K562 (cell line): ENCODE data around the gene TCEANC. TPM values are rescaled to one million over a fixed set of nuclear protein-coding genes. Genes with fewer than 3 reads are reported as not detected.

Experiments used
- ATAC-seq: fragments of 200-7000 bp; cut with Tn5 transposase; 3 replicates; pipeline ENCODE4 v1.9.1; 2020; ENCODE audit warnings: moderate library complexity
- BruUV-seq: library from RNA; stranded (reverse); fragments of 400-500 nt; replicated peaks from 2 replicates; lab custom pipeline; 2021; lab: Mats Ljungman, UMichigan
- CTCF ChIA-PET: fragments of 300-600 bp; formaldehyde crosslinking; extraction: SDS; loops from one replicate; lab custom pipeline; 2021; ENCODE audit warnings: low intra/inter-chr PET ratio; lab: Yijun Ruan, JAX
- POLR2A ChIA-PET: fragments of 300-600, 350-650 bp; sonication (Branson Sonifier 250); formaldehyde crosslinking; extraction: SDS; loops from one replicate; lab custom pipeline; 2021; ENCODE audit warnings: antibody characterized with exemption, inconsistent platforms; lab: Yijun Ruan, JAX
- DNase-seq, 4 experiments: peaks; one replicate each; pipeline versions ENCODE4 v3.0.0 to v3.0.0-alpha.2; 2011 to 2018; ENCODE audit warnings: low spot score in 3 of 4, mixed read lengths in 3 of 4; ENCODE audit errors: extremely low read depth in 1 of 4
- FAIRE-seq: peaks from 2 replicates; lab custom pipeline; 2011; peaks lifted over from hg19 to GRCh38; lab: Jason Lieb, UNC
- H2AFZ ChIP-seq: 2 replicates; pipeline ENCODE4 v1.6.0; 2011; ENCODE audit warnings: low read depth, low read length, control low read depth, inconsistent platforms
- H3K27ac ChIP-seq: fragments of 200-600 bp; 3 replicates; pipeline ENCODE4 v1.8.0; 2011; ENCODE audit warnings: low read depth, mild to moderate bottlenecking, control low read depth, inconsistent platforms, low read length, moderate library complexity, mixed read lengths; ENCODE audit errors: extremely low read depth
- H3K27me3 ChIP-seq, 2 experiments: fragments of 300-600 bp in 1 of 2; 2 replicates in 1 of 2; 3 replicates in 1 of 2; pipeline versions ENCODE4 v1.6.0 to v1.8.0; 2011; ENCODE audit warnings: inconsistent platforms in 2 of 2, low read length in 2 of 2, mild to moderate bottlenecking in 1 of 2, mixed read lengths in 1 of 2, moderate library complexity in 1 of 2; ENCODE audit not compliant: control insufficient read depth in 2 of 2, insufficient read depth in 2 of 2
- H3K36me3 ChIP-seq: fragments of 300-600 bp; 3 replicates; pipeline ENCODE4 v1.8.0; 2011; ENCODE audit warnings: mild to moderate bottlenecking, low read length, inconsistent platforms; ENCODE audit not compliant: control insufficient read depth, insufficient read depth
- H3K4me1 ChIP-seq, 2 experiments: fragments of 200-600 bp in 1 of 2; replicated peaks in 1 of 2; 2 replicates in 1 of 2; 3 replicates in 1 of 2; pipeline versions ENCODE4 v1.5.1 to v1.8.0; 2011; ENCODE audit warnings: inconsistent platforms in 2 of 2, low read length in 2 of 2, mild to moderate bottlenecking in 1 of 2, mixed read lengths in 1 of 2, moderate library complexity in 1 of 2; ENCODE audit not compliant: control insufficient read depth in 2 of 2, insufficient read depth in 2 of 2
- H3K4me2 ChIP-seq: 2 replicates; pipeline ENCODE4 v1.6.1; 2011; ENCODE audit warnings: low read length, control low read depth, inconsistent platforms, mixed read lengths; ENCODE audit not compliant: insufficient read depth
- H3K4me3 ChIP-seq: fragments of 200-600 bp; sonication (generic), shearing (Covaris generic); 2 replicates; pipeline ENCODE4 v1.5.1; 2016; ENCODE audit warnings: control low read depth, inconsistent platforms
- H3K79me2 ChIP-seq: fragments of 200-600 bp; 3 replicates; pipeline ENCODE4 v1.8.0; 2011; ENCODE audit warnings: low read length, inconsistent platforms; ENCODE audit not compliant: control insufficient read depth, insufficient read depth
- H3K9ac ChIP-seq, 2 experiments: 2 replicates each; pipeline versions ENCODE4 v1.6.0 to v1.6.1; 2011; ENCODE audit warnings: low read depth in 2 of 2, low read length in 2 of 2, control low read depth in 1 of 2, inconsistent platforms in 1 of 2, mild to moderate bottlenecking in 1 of 2, mixed read lengths in 1 of 2; ENCODE audit not compliant: insufficient read depth in 1 of 2
- H3K9me1 ChIP-seq: one replicate; pipeline ENCODE4 v1.6.0; 2011; ENCODE audit warnings: inconsistent platforms, mild to moderate bottlenecking, low read length, moderate library complexity; ENCODE audit not compliant: control insufficient read depth, insufficient read depth
- H3K9me3 ChIP-seq: replicated peaks from 2 replicates; pipeline ENCODE4 v1.5.1; 2011; ENCODE audit warnings: low read depth, low read length, inconsistent platforms; ENCODE audit not compliant: control insufficient read depth, insufficient read depth
- H4K20me1 ChIP-seq: replicated peaks from 2 replicates; pipeline ENCODE4 v1.6.1; 2011; ENCODE audit warnings: low read length, inconsistent platforms, mixed read lengths; ENCODE audit not compliant: control insufficient read depth, insufficient read depth
- CBFA2T2 ChIP-seq: fragments of 450-650 bp; conservative IDR thresholded peaks from 2 replicates; pipeline ENCODE4 v1.6.1; 2017; ENCODE audit warnings: mild to moderate bottlenecking
- CBFA2T3 ChIP-seq: fragments of 450-650 bp; IDR thresholded peaks from 2 replicates; pipeline ENCODE4 v1.6.1; 2017
- CBX3 ChIP-seq, 2 experiments: IDR thresholded peaks; 1 replicate in 1 of 2; 2 replicates in 1 of 2; pipeline ENCODE4 v1.6.1; 2012; ENCODE audit warnings: inconsistent platforms in 2 of 2, low read length in 2 of 2, borderline replicate concordance in 1 of 2, control low read depth in 1 of 2
- FOXA1 ChIP-seq: fragments of 450-650 bp; IDR thresholded peaks from 2 replicates; pipeline ENCODE4 v1.6.1; 2016; ENCODE audit warnings: mild to moderate bottlenecking, borderline replicate concordance
- GTF2A2 ChIP-seq: IDR thresholded peaks from 2 replicates; pipeline ENCODE4 v1.6.1; 2016; ENCODE audit warnings: mild to moderate bottlenecking, missing genetic modification characterization, missing compliant biosample characterization
- NCOR1 ChIP-seq: fragments of 450-650 bp; IDR thresholded peaks from 2 replicates; pipeline ENCODE4 v1.6.1; 2016; ENCODE audit warnings: mild to moderate bottlenecking, moderate library complexity
- TCF3 ChIP-seq: sonication (generic); formaldehyde crosslinking; IDR thresholded peaks from 2 replicates; pipeline ENCODE4 v1.4.0; 2020; ENCODE audit warnings: mild to moderate bottlenecking, missing genetic modification reagents
- TFAP4 ChIP-seq: sonication (generic); formaldehyde crosslinking; IDR thresholded peaks from 2 replicates; pipeline ENCODE4 v1.8.0; 2022; ENCODE audit warnings: missing genetic modification reagents, mild to moderate bottlenecking, moderate library complexity, borderline replicate concordance
- WGBS: fragments of 100-300 bp; shearing (Covaris generic); methylation state at CpG from one replicate; pipeline ENCODE4 v1.1.6; 2016; ENCODE audit warnings: low coverage, mixed read lengths; ENCODE audit not compliant: insufficient coverage; ENCODE audit errors: missing lambda C conversion rate; 5-methylcytosine and 5-hydroxymethylcytosine counted together
- in situ Hi-C: fragments of 300-500 bp; cut with MboI; formaldehyde crosslinking; loops from 4 replicates; pipeline ENCODE4 v1.15.0; 2018; ENCODE audit warnings: inconsistent platforms, mixed read lengths
- intact Hi-C: fragments of 100-400 bp; cut with micrococcal nuclease; formaldehyde crosslinking; loops from 2 replicates; pipeline ENCODE4 v1.14.2; 2022
- polyA plus RNA-seq, 8 experiments: library from polyadenylated mRNA; depleted of rRNA in 4 of 8; stranded (reverse) in 5 of 8; unstranded in 3 of 8; fragments of >200 nt; fragmentation: Nextera tagmentation in 2 of 8; fragmentation: Illumina TruSeq in 1 of 8; extraction: Ambion mirVana in 2 of 8; extraction: Trizol in 1 of 8; gene quantifications; 2 replicates each; pipeline versions ENCODE4 v1.2.1 to v1.2.3, GENCODE V29; 2011 to 2014; ENCODE audit warnings: inconsistent platforms in 1 of 8, missing spikeins in 1 of 8
- total RNA-seq, 7 experiments: library from RNA; depleted of rRNA in 6 of 7; stranded (reverse); fragments of >200 nt in 6 of 7; fragmentation: Illumina TruSeq in 2 of 7; extraction: Trizol in 2 of 7; gene quantifications; 2 replicates each; pipeline versions ENCODE4 v1.2.1 to v1.2.3, GENCODE V29; 2011 to 2021; ENCODE audit warnings: low replicate concordance in 1 of 7

Gene TCEANC
- total and polyA plus RNA-seq, 9 of the 15 experiments (the other 6 are each of a cell fraction or from before 2014, with no cell fraction given): 1.2 to 2.8 (median 2.0) TPM

GRCh38 chrX:13649838-13650237, 3.1 kb upstream of the TCEANC start:
- no peak overlapping the region; the same call in 1 of the 2 replicates for H3K4me2 ChIP-seq
- ATAC-seq (no peak), FAIRE-seq (no peak), DNase-seq (peak in 1 of 4 experiments; percentile 29)
- intact Hi-C loops (loop anchor here (5.0 to 10.0 kb wide), 3 partner anchors 78 to 858 kb away; partner anchors contain the start of gene PRPS2), in situ Hi-C loops (loop anchor here (5.0 to 25.0 kb wide), 3 partner anchors 97 to 688 kb away; partner anchors contain the start of gene GEMIN8)
- CTCF ChIA-PET: no interaction called here
- H3K9me1 ChIP-seq: no peaks in the 10 kb centered on the region
- 0 out of 4 replicates have a peak overlapping the region, but pooled peaks of 1 of the 2 experiments have one; percentile 3 for H3K9ac ChIP-seq
- no peak for TF ChIP-seq TFAP4 (CRISPR knock-in tag)
- no peak for TF ChIP-seq GTF2A2 (tag)
- H3K4me3 ChIP-seq: no peak overlapping the region
- peak overlapping the region; percentile 50; the same call in 2 of the 3 replicates for H3K27ac ChIP-seq
- WGBS: 35% methylated on average over 5 of the region's 5 CpGs
- H4K20me1 ChIP-seq: no peaks in the 10 kb centered on the region
- H3K4me1 ChIP-seq: peaks cover 18 to 57% of the 10 kb centered on the region in 2 experiments
- H3K27me3 ChIP-seq: no peaks in the 10 kb centered on the region
- peaks cover 9% of the 10 kb centered on the region for H3K9me3 ChIP-seq
- BruUV-seq: no TSS peak
- H3K79me2 ChIP-seq: peaks cover 12% of the 10 kb centered on the region
- no peaks in the 10 kb centered on the region for H3K36me3 ChIP-seq
- H2AFZ ChIP-seq: peak overlapping the region; percentile 76
- POLR2A ChIA-PET: interaction anchor here (1.4 kb wide), 1 partner anchor 47 kb away, joined by 3 read pairs; no protein-coding TSS in a partner anchor

GRCh38 chrX:13650318-13650717, 2.6 kb upstream of the TCEANC start:
- 20% methylated on average over 1 of the region's 1 CpG for WGBS

More at GRCh38 chrX:13650318-13650717, 2.6 kb upstream of the TCEANC start:
- no peaks in the 10 kb centered on the region for H4K20me1 ChIP-seq
- H3K9ac ChIP-seq: no peak overlapping the region
- ChIA-PET CTCF (no interaction called here), POLR2A (interaction anchor here (0.5 to 1.4 kb wide), 2 partner anchors 10 to 47 kb away, joined by 3 read pairs; no protein-coding TSS in a partner anchor)
- in situ Hi-C loops (loop anchor here (5.0 to 25.0 kb wide), 3 partner anchors 97 to 688 kb away; partner anchors contain the start of gene GEMIN8), intact Hi-C loops (no loop called here)
- FAIRE-seq (no peak), DNase-seq (peak in 1 of 4 experiments; percentile 18), ATAC-seq (no peak)
- peaks cover 16% of the 10 kb centered on the region for H3K79me2 ChIP-seq
- no peaks in the 10 kb centered on the region for H3K36me3 ChIP-seq
- H3K27ac ChIP-seq: no peak overlapping the region
- H3K4me2 ChIP-seq: no peak overlapping the region
- H3K9me1 ChIP-seq: no peaks in the 10 kb centered on the region
- peaks cover 9% of the 10 kb centered on the region for H3K9me3 ChIP-seq
- peak overlapping the region; percentile 22 for H2AFZ ChIP-seq
- TF ChIP-seq TCF3 (peak; percentile 53), CBFA2T3 (peak; percentile 58), NCOR1 (0 out of 2 replicates have a peak, but pooled peaks have one; percentile 6), FOXA1 (no peak), CBFA2T2 (peak; percentile 41), CBX3 (IDR thresholded peaks at IDR 0.05; ENCODE audit: borderline replicate concordance in 1 of 2, low read length in 2 of 2) (no peak)
- BruUV-seq: no TSS peak
- no peak overlapping the region for H3K4me3 ChIP-seq
- peaks cover 18 to 57% of the 10 kb centered on the region in 2 experiments for H3K4me1 ChIP-seq
- no peaks in the 10 kb centered on the region for H3K27me3 ChIP-seq
